HUDEP-2 (cell line): ENCODE data around the gene FAHD1.
A peak's percentile ranks its signal among the peaks of the same experiment; 100 is the strongest.

ENCODE experiments used
- DNase-seq, 76 experiments: peaks; one replicate each; lab custom pipeline; 2025; ENCODE audit not compliant: unreplicated experiment in 76 of 76; lab: John Stamatoyannopoulos, UW

Gene FAHD1

GRCh38 chr16:1816396-1817275 lies 10.4 kb upstream of the FAHD1 start:
- DNase-seq: no peak

GRCh38 chr16:1817276-1817589 lies 9.8 kb upstream of the FAHD1 start:
- no peak for DNase-seq

- no peak for DNase-seq
Observed at GRCh38 chr16:1817716-1818115, 9.3 kb upstream of the FAHD1 start.

GRCh38 chr16:1818204-1818872 lies 8.7 kb upstream of the FAHD1 start:
- DNase-seq: no peak

- DNase-seq: no peak
Observed at GRCh38 chr16:1818873-1819525, 8.0 kb upstream of the FAHD1 start.

GRCh38 chr16:1819611-1820010 lies 7.4 kb upstream of the FAHD1 start:
- DNase-seq: no peak

GRCh38 chr16:1820096-1820945 lies 6.7 kb upstream of the FAHD1 start:
- DNase-seq: peak in 75 of 76 experiments; percentile 76 to 97 (median 92)

- no peak for DNase-seq
Observed at GRCh38 chr16:1820946-1821290, 6.1 kb upstream of the FAHD1 start.

GRCh38 chr16:1821861-1822611 lies 5.0 kb upstream of the FAHD1 start:
- DNase-seq: no peak

GRCh38 chr16:1822801-1823200 lies 4.2 kb upstream of the FAHD1 start:
- no peak for DNase-seq

GRCh38 chr16:1823821-1824220 lies 3.2 kb upstream of the FAHD1 start:
- peak in 72 of 76 experiments; percentile 59 to 91 (median 79) for DNase-seq

GRCh38 chr16:1825381-1825863 lies 1.6 kb upstream of the FAHD1 start:
- no peak for DNase-seq

GRCh38 chr16:1825864-1826690 lies 929 bp upstream of the FAHD1 start:
- DNase-seq: peak in 40 of 76 experiments; percentile 21 to 74 (median 52)

GRCh38 chr16:1828645-1829410 lies 1.8 kb downstream of the FAHD1 start:
- peak in 27 of 76 experiments; percentile 10 to 63 (median 39) for DNase-seq

GRCh38 chr16:1830213-1830612 lies 3.2 kb downstream of the FAHD1 start:
- peak in 1 of 76 experiments; percentile 26 for DNase-seq

- DNase-seq: no peak
Observed at GRCh38 chr16:1831186-1832075, 4.4 kb downstream of the FAHD1 start.

- DNase-seq: peak in 74 of 76 experiments; percentile 18 to 93 (median 74)
Observed at GRCh38 chr16:1832838-1833454, 5.9 kb downstream of the FAHD1 start.
